Measurements from ENCODE around the gene TMTC4.
"Not testable (repeated sequence)": the region's sequence is repeated elsewhere in the genome, so short reads cannot be mapped to it uniquely, and the experiment has no call there.

The TMTC4 gene

DNA sequence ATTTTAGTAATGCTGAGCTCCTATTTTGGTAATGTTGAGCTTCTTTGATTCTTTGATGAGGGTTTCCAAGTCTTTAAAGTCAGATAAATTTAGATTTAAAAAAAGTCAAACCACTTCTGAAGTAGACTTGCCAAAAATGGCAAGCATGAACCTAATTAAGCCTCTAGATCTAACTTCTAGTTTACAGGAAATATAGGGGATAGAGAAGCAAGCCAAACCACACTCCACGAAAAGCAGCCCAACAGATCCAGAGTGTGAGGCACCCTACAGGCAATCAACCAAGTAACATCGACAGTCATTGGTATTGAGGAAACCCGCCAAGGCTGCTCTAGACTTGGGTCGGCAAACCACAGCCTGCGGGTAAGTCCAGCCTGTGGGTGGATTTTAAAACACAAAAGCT is 89.7 kb downstream of the TMTC4 start:
- no peak for DNase-seq (ENCODE audit: low spot score)

GRCh38 chr13:100581504-100581903 is 93.1 kb downstream of the TMTC4 start:
- DNase-seq (ENCODE audit: low spot score) = no peak

DNA sequence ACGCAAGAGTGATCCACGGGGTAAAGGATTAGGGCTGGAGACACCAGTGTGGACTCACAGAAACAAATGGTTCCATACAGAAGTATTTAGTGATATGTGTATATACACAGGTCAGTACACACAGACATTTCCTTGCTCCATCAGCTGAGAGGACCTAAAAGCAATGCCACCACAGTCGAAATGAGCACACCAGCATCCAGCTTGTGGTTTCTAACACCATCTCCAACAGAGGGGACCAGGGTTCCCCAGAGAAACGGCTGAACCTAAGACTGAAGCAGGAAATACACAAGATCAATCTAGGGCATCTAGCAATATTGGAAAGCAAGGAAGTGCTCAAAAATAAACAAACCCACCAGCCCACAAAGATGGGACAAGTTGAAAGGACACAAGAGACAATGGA is 93.6 kb downstream of the TMTC4 start:
- no peak for DNase-seq (ENCODE audit: low spot score)

GRCh38 chr13:100580045-100580444 is 94.5 kb downstream of the TMTC4 start:
- no peak for DNase-seq (ENCODE audit: low spot score)

DNA sequence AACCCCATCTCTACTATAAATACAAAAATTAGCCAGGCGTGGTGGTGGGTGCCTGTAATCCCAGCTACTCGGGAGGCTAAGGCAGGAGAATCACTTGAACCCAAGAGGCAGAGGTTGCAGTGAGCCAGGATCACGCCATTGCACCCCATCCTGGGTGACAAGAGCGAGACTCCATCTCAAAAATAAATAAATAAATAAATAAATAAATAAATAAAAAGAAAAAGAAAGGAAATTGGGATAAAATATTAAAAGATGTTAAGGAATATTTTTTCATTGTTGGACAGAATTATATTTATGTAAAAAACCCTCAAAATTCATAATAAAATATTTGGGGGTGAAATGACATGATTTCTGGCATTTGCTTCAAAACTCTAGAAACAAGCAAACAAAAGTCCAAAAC is 97.4 kb downstream of the TMTC4 start:
- not testable (repeated sequence) for DNase-seq (ENCODE audit: low spot score)

DNA sequence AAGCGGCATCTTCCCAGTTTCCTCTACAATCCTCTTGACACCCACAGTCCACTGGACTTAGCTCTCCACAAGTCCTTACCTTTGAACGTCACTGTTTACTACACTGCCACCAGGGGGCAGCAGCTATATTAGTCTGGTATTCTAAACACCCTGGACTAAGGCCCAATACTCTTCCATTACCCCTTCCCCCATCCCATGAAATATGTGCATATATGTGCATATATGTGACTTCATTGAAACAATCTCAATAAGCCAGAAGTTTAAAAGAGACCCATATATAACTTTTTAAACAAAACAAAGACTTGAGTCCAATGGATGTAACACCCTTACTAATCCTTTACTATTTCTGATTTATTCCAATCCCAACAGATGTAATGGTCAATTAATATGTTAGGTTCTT is 101.5 kb downstream of the TMTC4 start:
- DNase-seq (ENCODE audit: low spot score) = peak; percentile 91

- no peak for DNase-seq (ENCODE audit: low spot score)
Measured at GRCh38 chr13:100566543-100566942, 108.1 kb downstream of the TMTC4 start.

GRCh38 chr13:100565286-100565685 is 109.3 kb downstream of the TMTC4 start:
- no peak for DNase-seq (ENCODE audit: low spot score)

DNA sequence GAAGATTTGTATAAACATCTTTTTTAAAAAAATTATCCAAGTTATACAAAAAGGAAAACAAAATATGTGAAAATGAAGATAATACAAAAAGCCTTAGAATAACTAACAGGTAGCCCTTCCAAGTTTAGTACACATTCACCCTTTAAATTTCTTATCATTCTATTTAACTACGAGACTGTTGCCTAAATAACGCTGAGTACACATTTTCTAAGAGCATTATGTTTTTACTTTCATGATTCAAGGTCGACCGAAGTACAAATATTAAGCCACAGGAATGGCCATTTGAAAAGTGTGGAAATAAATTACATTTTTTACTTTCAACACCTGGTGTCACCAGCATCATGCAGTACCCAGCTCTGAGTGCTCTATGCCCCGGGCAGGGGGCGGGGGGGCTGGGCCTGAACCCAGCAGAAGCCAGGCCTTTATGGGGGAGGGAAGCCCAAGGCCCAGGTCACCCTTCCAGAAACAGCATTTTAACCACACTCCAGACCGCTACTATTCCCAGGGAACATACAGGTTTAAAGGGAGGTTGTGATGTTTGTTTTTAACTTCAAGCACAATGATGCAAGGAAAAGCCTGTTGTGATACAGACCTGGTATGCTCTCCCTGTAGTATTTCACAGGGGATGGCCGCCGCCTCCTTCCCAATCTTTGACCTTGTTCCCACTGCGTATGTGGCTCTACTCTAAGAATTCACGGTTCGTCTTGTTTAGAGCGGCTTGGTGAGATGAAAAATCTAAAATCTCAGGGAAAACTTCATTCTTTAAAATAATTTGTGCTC is 110.0 kb downstream of the TMTC4 start:
- DNase-seq (ENCODE audit: low spot score) = no peak

- no peak for DNase-seq (ENCODE audit: low spot score)
Measured at GRCh38 chr13:100563779-100564178, 110.8 kb downstream of the TMTC4 start.

DNA sequence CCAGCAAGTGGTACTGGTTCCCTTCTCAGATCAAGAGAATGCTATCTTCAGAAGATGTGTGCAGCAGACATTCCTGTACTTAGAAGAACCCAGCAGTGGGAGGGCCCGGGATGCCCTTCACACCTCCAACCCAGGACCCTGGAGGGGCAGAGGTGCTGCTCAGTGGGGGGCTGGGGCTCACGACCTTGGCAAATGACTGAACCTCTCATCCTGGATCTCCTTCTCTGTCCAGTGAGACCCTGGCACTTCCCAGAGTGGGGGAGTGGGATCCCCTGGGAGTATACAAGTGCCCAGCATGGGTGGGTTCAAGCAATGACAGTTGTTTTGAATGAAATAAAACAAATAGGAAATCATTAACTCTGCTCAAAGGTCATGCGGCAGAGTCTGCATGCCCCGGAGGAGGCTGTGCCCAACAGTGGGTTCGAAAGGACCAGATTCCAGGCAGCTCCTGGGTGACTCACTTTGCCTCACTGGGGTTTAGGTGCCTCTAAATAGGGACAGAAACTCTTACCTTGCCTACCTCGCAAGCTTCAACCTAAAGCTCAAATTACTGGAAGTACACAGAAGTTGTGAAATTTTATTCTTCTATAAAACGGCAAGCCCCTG is 112.9 kb downstream of the TMTC4 start:
- no peak for DNase-seq (ENCODE audit: low spot score)

DNA sequence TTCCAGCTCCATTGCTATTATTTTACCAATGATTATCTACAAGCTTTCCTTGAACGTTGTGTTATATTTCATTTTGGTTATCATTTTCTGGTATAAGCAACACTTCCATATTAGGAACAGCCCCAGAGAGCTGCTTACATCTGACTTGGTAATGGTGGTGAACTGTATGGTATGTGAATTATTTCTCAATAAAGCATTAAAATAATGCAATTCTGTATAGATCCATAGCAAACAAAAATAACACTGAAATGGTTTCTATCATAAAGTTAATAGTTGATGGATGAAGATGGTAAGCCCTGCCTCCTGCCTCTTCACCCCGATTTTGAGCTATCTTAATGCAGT is 113.5 kb downstream of the TMTC4 start:
- no peak for DNase-seq (ENCODE audit: low spot score)

DNA sequence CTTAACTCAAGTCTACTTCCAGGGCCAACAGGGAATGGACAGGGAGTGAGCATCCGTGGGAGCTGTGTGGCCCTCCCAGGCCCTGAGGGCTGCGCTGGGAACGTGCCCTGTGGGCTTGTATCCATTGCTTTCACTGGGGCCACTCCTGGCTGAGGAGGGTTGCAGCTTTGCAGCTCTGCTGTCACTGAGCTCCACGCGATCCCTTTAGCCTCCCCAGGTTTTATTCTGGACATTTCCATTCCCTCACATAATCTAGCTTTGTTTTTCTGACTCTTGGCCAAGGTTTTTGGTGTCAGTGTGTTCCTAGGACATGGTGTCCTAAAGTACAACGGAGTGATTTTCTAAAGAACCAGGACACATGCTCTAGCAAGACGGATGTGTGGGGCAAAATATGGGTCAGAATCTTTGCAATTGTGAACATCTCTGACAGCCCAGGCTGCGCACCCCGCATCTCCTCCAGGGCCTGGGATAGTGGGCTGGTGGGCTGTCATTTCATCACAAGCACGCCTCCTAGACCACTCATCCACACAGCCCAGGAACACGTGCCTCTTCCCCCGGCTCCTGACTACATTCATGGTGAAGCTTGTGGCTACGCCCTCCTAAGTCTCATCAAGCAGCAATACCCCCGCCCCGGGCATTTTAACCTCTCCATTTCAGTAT is 114.0 kb downstream of the TMTC4 start:
- DNase-seq (ENCODE audit: low spot score) = peak; percentile 57

DNA sequence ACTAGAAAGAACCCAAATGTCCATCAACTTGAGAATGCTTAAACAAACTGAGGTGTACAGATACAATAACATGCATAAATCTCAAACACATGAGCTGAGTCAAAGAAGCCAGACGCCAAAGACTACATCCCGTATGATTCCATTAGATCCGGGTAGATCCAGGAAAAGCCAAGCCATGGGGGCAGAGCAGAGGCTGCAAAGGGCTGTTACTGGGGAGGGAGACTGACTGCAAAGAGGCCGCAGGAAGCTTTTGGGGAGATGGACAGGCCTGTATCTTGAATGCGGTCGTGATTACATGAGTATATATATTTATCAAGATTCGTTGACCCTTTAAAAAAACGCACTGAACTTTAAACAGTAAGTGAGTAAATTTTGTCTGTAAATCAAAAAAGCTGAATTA is 114.7 kb downstream of the TMTC4 start:
- no peak for DNase-seq (ENCODE audit: low spot score)
